NB4 (cell line): ENCODE measurements around the gene TNPO1.

Source experiments
- DNase-seq: peaks from one replicate; pipeline ENCODE4 v3.0.0; 2010; ENCODE audit warnings: low read depth
- H3K4me3 ChIP-seq: one replicate; pipeline ENCODE4 v1.5.1; 2011; ENCODE audit warnings: mild to moderate bottlenecking, low read depth, low read length, moderate library complexity
- MYC ChIP-seq: IDR thresholded peaks from 2 replicates; pipeline ENCODE4 v1.6.1; 2011; ENCODE audit warnings: low read depth, low read length
- POLR2A ChIP-seq: IDR thresholded peaks from 2 replicates; pipeline ENCODE4 v1.6.1; 2011; ENCODE audit warnings: mild to moderate bottlenecking; ENCODE audit not compliant: insufficient read length; ENCODE audit errors: extremely low read depth
- TF ChIP-seq, protein P1 (sequence below): IDR thresholded peaks from 2 replicates; pipeline ENCODE4 v1.6.1; 2011; ENCODE audit warnings: low read depth, low read length
- TF ChIP-seq, protein P2 (sequence below): IDR thresholded peaks from one replicate; pipeline ENCODE4 v1.5.1; 2012; ENCODE audit warnings: low read depth, low read length

Gene TNPO1

DNA sequence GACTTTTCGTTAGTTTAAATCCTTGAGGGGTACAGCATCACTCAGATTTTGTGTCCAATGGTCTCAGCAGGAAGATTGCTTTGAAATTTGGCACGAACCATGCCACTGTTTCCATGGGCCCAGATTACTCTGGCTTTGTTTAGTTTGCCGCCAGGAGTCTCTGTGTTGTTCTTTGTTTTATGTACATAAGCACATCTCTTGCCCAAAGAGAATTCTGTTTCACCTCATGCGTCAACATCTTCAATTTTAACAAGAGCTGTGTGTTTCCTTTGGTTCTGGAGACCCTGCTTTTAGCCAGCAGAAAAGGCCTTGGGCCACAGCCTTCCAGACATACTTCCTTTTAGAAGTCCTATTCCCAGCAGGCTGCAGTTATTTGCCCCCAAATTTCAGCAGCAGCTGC is 62.4 kb downstream of the TNPO1 start:
- DNase-seq = no peak
- TF ChIP-seq MYC (no peak), POLR2A (no peak)
- TF ChIP-seq, protein P1, sequence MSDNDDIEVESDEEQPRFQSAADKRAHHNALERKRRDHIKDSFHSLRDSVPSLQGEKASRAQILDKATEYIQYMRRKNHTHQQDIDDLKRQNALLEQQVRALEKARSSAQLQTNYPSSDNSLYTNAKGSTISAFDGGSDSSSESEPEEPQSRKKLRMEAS = no peak
- TF ChIP-seq, protein P2, sequence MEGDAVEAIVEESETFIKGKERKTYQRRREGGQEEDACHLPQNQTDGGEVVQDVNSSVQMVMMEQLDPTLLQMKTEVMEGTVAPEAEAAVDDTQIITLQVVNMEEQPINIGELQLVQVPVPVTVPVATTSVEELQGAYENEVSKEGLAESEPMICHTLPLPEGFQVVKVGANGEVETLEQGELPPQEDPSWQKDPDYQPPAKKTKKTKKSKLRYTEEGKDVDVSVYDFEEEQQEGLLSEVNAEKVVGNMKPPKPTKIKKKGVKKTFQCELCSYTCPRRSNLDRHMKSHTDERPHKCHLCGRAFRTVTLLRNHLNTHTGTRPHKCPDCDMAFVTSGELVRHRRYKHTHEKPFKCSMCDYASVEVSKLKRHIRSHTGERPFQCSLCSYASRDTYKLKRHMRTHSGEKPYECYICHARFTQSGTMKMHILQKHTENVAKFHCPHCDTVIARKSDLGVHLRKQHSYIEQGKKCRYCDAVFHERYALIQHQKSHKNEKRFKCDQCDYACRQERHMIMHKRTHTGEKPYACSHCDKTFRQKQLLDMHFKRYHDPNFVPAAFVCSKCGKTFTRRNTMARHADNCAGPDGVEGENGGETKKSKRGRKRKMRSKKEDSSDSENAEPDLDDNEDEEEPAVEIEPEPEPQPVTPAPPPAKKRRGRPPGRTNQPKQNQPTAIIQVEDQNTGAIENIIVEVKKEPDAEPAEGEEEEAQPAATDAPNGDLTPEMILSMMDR = no peak
- no peak overlapping the region for H3K4me3 ChIP-seq

DNA sequence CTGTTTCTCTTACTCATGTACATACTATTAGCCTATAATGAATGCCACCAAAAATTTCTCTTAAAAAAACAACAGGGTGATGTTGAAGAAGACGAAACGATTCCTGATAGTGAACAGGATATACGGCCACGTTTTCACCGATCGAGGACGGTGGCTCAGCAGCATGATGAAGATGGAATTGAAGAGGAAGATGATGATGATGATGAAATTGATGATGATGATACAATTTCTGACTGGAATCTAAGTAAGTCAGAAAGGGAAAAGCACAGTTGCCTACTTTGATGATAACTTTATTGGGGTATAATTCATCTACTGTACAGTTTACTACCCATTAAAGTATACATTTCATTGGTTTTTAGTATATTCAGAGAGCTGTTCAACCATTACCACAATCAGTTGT is 66.5 kb downstream of the TNPO1 start:
- no peak for DNase-seq
- no peak overlapping the region for H3K4me3 ChIP-seq
- TF ChIP-seq, protein P2 = no peak
- TF ChIP-seq MYC = no peak
- TF ChIP-seq, protein P1 = no peak
- no peak for TF ChIP-seq POLR2A

DNA sequence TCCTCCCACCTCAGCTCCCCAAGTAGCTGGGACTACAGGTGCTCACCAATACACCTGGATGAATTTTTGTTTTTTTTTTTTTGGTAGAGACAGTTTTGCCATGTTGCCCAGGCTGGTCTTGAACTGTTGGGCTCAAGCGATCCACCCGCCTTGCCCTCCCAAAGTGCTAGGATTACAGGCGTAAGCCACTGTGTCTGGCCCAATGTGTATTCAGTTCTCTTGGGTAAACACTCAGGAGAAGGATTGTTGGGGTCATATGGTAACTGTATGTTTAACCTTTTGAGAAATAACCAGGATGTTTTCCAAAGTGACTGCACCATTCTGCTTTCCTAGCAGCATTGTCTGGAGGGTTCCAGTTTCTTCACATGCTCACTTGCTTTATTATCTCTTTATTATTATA is 67.4 kb downstream of the TNPO1 start:
- no peak overlapping the region for H3K4me3 ChIP-seq
- TF ChIP-seq, protein P2 = no peak
- TF ChIP-seq MYC (no peak), POLR2A (no peak)
- TF ChIP-seq, protein P1 = no peak
- DNase-seq = no peak

DNA sequence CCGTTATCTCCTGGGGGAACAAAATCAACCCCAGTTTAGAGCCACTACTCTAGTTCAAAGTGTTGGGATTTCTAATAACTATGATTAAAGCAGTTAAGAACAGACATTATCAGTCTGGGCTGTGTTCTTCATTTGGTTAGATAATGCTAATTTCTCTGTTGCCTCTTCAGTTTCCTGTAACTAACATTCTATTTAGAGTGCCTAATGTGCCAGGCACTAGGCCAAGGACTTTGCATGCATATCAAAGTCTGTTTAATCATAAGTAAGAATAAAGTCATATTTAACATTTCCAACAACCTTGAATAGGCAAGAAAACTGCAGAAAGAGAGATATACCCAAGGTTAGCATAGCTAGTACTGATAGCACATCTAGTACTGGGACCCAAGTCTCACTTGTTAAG is 68.4 kb downstream of the TNPO1 start:
- TF ChIP-seq MYC = no peak
- TF ChIP-seq, protein P2 = no peak
- TF ChIP-seq, protein P1 = no peak
- no peak for TF ChIP-seq POLR2A
- no peak overlapping the region for H3K4me3 ChIP-seq
- no peak for DNase-seq

DNA sequence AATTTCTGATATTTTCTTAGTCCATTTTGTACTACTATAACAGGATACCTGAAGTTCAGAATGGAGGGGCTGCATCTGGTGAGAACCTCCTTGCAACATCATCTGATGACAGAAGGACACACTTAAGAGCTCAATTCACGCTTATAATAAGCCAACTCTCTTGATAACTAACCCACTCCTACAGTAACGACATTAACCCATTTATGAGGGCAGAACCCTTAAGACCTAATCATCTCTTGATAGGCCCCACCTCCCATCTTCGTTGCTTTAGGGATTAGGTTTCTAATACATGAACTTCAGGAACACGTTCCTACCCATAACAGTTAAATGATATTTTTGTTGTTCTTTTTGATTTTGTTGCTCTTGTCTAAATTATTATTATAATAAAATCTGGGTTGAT is 69.4 kb downstream of the TNPO1 start:
- no peak for DNase-seq
- TF ChIP-seq, protein P1 = no peak
- no peak overlapping the region for H3K4me3 ChIP-seq

DNA sequence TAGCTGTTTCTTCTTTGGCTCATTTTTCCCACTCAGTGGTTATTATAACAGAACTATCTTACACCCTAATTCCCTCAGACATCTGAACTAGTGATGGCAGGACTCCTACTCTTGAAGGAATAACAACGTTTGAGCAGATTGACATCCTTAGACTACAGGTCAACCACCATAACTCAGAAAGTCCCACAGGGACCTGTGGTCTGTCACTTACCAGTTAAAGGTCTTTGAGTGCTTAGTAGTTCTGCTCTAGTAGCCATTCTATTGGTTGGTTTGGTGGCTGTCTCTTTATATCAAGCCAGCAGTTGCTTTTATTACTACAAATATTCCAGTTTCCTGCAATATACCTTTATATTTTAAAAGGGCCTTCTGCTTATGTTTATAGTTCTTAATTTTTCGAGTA is 72.1 kb downstream of the TNPO1 start:
- DNase-seq = peak; percentile 25
- H3K4me3 ChIP-seq = no peak overlapping the region
- TF ChIP-seq MYC (no peak), POLR2A (no peak)
- TF ChIP-seq, protein P1 = no peak
- TF ChIP-seq, protein P2 = no peak
